Spleen (tissue), 11 donors: ENCODE data around the gene SORCS2. TPM values are rescaled to one million over a fixed set of nuclear protein-coding genes. Genes with fewer than 3 reads are reported as not detected.

Experiments used
- DNase-seq: peaks from one replicate; pipeline ENCODE4 v3.0.0-alpha.2; 2020
- H3K27ac ChIP-seq, 8 donors: fragments of 200-600 bp; sonication (generic) in 7 of 8; 1 replicate in 4 of 8; 2 replicates in 4 of 8; pipeline versions ENCODE4 v1.5.0 to v1.8.0; 2016 to 2021; ENCODE audit warnings: inconsistent platforms in 4 of 8, mild to moderate bottlenecking in 4 of 8, moderate library complexity in 1 of 8
- H3K27me3 ChIP-seq, 7 donors: fragments of 200-600 bp; sonication (generic) in 6 of 7; replicated peaks in 1 of 7; 1 replicate in 4 of 7; 2 replicates in 3 of 7; pipeline versions ENCODE4 v1.5.0 to v1.8.0; 2016 to 2021; ENCODE audit warnings: inconsistent platforms in 3 of 7, mild to moderate bottlenecking in 1 of 7
- H3K36me3 ChIP-seq, 6 donors: fragments of 200-600 bp; sonication (generic) in 5 of 6; 1 replicate in 4 of 6; 2 replicates in 2 of 6; pipeline versions ENCODE4 v1.5.0 to v1.8.0; 2016 to 2021; ENCODE audit warnings: inconsistent platforms in 2 of 6
- H3K4me1 ChIP-seq, 6 donors: fragments of 200-600 bp; sonication (generic) in 5 of 6; 1 replicate in 3 of 6; 2 replicates in 3 of 6; pipeline versions ENCODE4 v1.5.0 to v1.8.0; 2016 to 2021; ENCODE audit warnings: inconsistent platforms in 3 of 6
- H3K4me3 ChIP-seq, 8 donors: fragments of 200-600 bp; sonication (generic) in 7 of 8; 1 replicate in 4 of 8; 2 replicates in 4 of 8; pipeline versions ENCODE4 v1.5.0 to v1.8.0; 2016 to 2021; ENCODE audit warnings: inconsistent platforms in 4 of 8, mild to moderate bottlenecking in 4 of 8, moderate library complexity in 2 of 8
- H3K9me3 ChIP-seq, 8 donors: fragments of 200-600 bp; sonication (generic) in 7 of 8; 1 replicate in 4 of 8; 2 replicates in 4 of 8; pipeline versions ENCODE4 v1.5.0 to v1.8.0; 2016 to 2021; ENCODE audit warnings: inconsistent platforms in 4 of 8
- CTCF ChIP-seq, 11 experiments: fragments of 200-600 bp in 7 of 11; fragments of 450-650 bp in 4 of 11; sonication (generic) in 4 of 11; IDR thresholded peaks in 8 of 11; conservative IDR thresholded peaks in 3 of 11; 1 replicate in 7 of 11; 2 replicates in 4 of 11; pipeline versions ENCODE4 v1.4.0 to v1.8.0; 2016 to 2021; ENCODE audit warnings: antibody characterized with exemption in 11 of 11, inconsistent platforms in 4 of 11, mild to moderate bottlenecking in 1 of 11
- POLR2A ChIP-seq, 3 donors: fragments of 450-650 bp; IDR thresholded peaks; one replicate each; pipeline ENCODE4 v1.5.1; 2017; ENCODE audit warnings: antibody characterized with exemption in 3 of 3, mild to moderate bottlenecking in 1 of 3
- POLR2AphosphoS5 ChIP-seq, 3 donors: sonication (generic); formaldehyde crosslinking; IDR thresholded peaks; one replicate each; pipeline ENCODE4 v1.5.1; 2017; ENCODE audit warnings: antibody characterized with exemption in 3 of 3
- WGBS, 5 donors: extraction: QIAGEN DNeasy Blood & Tissue Kit in 3 of 5; methylation state at CpG; one replicate each; pipeline versions ENCODE4 v1.1.5 to v1.1.7; 2013 to 2018; 5-methylcytosine and 5-hydroxymethylcytosine counted together
- intact Hi-C: fragments of 100-400 bp; cut with DNase I; formaldehyde crosslinking; loops from one replicate; pipeline ENCODE4 v1.15.0; 2023; ENCODE audit warnings: low total_unique reads
- polyA plus RNA-seq, 3 donors: library from polyadenylated mRNA; stranded (reverse); fragments of 200-250 nt; gene quantifications; one replicate each; pipeline ENCODE4 v1.2.1, GENCODE V29; 2013
- total RNA-seq, 7 donors: library from RNA; depleted of rRNA in 3 of 7; stranded (reverse); fragments of >200 nt in 3 of 7; fragmentation: NEBNext Ultra II Directional in 4 of 7; extraction: Animal tissue kit (Norgen Biotek cat#: 25700) in 4 of 7; gene quantifications; one replicate each; pipeline versions ENCODE4 v1.1.0 to v1.2.1, GENCODE V29; 2016 to 2021
- donor health status: healthy with polysubstance abuse.
- donor health status: DM: no; HTN: no; CAD: no; lungs with moderate emphysema.
- donor health status: DM: no; HTN: no; CAD: no.
- donor health status: Bipolar disorder and iron deficiency.
- donor health status: healthy.
- donor health status: DM: no; HTN: no; CAD: no.
- donor health status: DM: yes; HTN: yes; CAD: no.

Gene SORCS2
- total and polyA plus RNA-seq, 10 donors, result 0.33 to 1.6 (median 0.60) TPM

DNA sequence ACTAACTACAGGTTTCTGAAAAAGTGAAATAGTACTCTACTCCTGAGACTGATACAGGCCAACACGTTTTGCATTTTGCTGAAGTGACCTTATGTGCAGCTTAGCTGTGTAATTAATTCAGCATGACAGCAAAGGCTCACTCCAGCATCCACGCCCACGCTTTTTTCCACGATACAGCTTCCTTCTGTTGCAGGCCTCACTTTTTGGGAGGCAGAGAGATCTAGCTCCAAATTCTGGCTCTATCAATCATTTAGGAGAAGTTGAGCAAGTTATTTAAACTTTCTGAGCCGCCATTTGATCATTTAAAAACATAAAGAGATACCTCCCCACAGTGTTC lies 587.1 kb downstream of the SORCS2 start:
- no peaks in the 10 kb centered on the region for H3K9me3 ChIP-seq
- peak; percentile 12 for DNase-seq
- H3K4me1 ChIP-seq, result peaks cover 5 to 40% (median 22%) of the 10 kb centered on the region in 6 donors
- TF ChIP-seq CTCF (IDR thresholded peaks at IDR 0.05 in 8 of 11, conservative IDR thresholded peaks at IDR 0.05 in 3 of 11) (no peak), POLR2AphosphoS5 (IDR thresholded peaks at IDR 0.05) (no peak), POLR2A (IDR thresholded peaks at IDR 0.05) (no peak)
- H3K36me3 ChIP-seq, result peaks cover 0 to 42% (median 4%) of the 10 kb centered on the region in 6 donors
- 57 to 80% (median 74%) methylated on average over 5 of the region's 5 CpGs for WGBS, 5 donors
- peak overlapping the region in 1 of 8 donors; percentile 29 for H3K4me3 ChIP-seq
- H3K27ac ChIP-seq, result peak overlapping the region in 6 of 8 donors; percentile 36 to 78 (median 72)
- no peaks in the 10 kb centered on the region for H3K27me3 ChIP-seq
- intact Hi-C loops, result no loop called here

DNA sequence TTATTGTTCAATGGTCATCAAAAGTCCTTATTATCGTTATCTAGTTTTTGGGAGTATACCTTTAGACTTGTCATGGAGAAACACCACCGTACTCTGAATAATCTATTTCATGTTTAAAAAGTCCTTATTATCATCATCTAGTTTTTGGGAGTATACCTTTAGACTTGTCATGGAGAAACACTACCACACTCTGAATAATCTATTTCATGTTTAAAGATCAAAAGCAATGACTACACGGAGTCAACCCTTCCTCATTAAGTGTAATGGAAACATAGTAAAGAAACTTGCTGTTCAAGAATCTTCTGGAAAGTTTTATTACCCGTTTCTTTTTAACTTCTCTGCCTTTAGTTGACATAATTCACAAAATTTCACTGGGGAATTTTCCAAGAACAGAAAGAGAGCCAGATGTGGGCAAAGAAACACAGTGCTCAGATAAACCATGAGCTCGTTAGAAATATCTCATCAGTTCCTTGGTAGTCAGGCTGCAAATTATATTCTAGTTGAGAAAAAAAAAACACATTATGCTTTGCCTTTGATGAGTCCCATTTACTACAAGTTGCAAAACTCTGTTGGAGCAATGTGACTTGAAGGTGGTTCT lies 588.5 kb downstream of the SORCS2 start:
- intact Hi-C loops, result no loop called here
- peaks cover 5 to 40% (median 22%) of the 10 kb centered on the region in 6 donors for H3K4me1 ChIP-seq
- H3K4me3 ChIP-seq, result no peak overlapping the region
- 75 to 78% (median 77%) methylated on average over 5 of the region's 5 CpGs for WGBS, 5 donors
- H3K27ac ChIP-seq, result peak overlapping the region in 6 of 8 donors; percentile 36 to 78 (median 62)
- DNase-seq, result no peak
- H3K36me3 ChIP-seq, result peaks cover 0 to 47% (median 4%) of the 10 kb centered on the region in 6 donors
- no peaks in the 10 kb centered on the region for H3K27me3 ChIP-seq
- TF ChIP-seq POLR2A (IDR thresholded peaks at IDR 0.05), result no peak
- no peak for TF ChIP-seq CTCF (IDR thresholded peaks at IDR 0.05 in 8 of 11, conservative IDR thresholded peaks at IDR 0.05 in 3 of 11)
- no peak for TF ChIP-seq POLR2AphosphoS5 (IDR thresholded peaks at IDR 0.05)
- H3K9me3 ChIP-seq, result no peaks in the 10 kb centered on the region

DNA sequence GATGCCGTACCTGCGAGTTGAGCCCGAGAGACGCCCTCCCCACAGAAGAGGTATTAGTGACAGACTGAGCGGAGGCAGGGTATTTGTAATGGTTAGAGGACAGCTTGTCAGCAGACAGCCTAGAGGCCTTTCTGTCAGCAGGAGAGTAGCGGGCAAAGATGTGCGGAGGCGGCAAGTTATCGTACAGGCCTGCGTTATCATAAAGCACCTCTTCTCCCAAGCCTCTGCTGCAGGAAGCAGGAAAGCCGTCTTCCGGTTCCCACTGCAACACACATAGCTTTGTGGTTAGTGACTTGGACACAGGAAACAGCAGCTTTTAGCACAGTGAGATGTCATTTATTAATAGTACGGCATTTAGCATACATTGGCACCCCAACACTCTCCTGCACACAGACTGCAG lies 589.0 kb downstream of the SORCS2 start:
- Histone ChIP-seq H3K36me3 (peaks cover 0 to 47% (median 4%) of the 10 kb centered on the region in 6 donors), H3K4me3 (no peak overlapping the region), H3K4me1 (peaks cover 5 to 40% (median 22%) of the 10 kb centered on the region in 6 donors), H3K9me3 (no peaks in the 10 kb centered on the region), H3K27me3 (no peaks in the 10 kb centered on the region), H3K27ac (peak overlapping the region in 6 of 8 donors; percentile 22 to 78 (median 50))
- intact Hi-C loops, result no loop called here
- 24 to 40% (median 34%) methylated on average over 11 to 13 of the region's 13 CpGs for WGBS, 5 donors
- TF ChIP-seq CTCF (IDR thresholded peaks at IDR 0.05 in 8 of 11, conservative IDR thresholded peaks at IDR 0.05 in 3 of 11) (no peak), POLR2A (IDR thresholded peaks at IDR 0.05) (no peak), POLR2AphosphoS5 (IDR thresholded peaks at IDR 0.05) (peak in 1 of 3 donors; percentile 48)
- peak; percentile 65 for DNase-seq

GRCh38 chr4:7781993-7782392 lies 589.7 kb downstream of the SORCS2 start:
- TF ChIP-seq CTCF (IDR thresholded peaks at IDR 0.05 in 8 of 11, conservative IDR thresholded peaks at IDR 0.05 in 3 of 11) (no peak), POLR2AphosphoS5 (IDR thresholded peaks at IDR 0.05) (no peak), POLR2A (IDR thresholded peaks at IDR 0.05) (no peak)
- DNase-seq, result peak; percentile 59
- intact Hi-C loops, result no loop called here
- peaks cover 0 to 44% (median 4%) of the 10 kb centered on the region in 6 donors for H3K36me3 ChIP-seq
- H3K27me3 ChIP-seq, result no peaks in the 10 kb centered on the region
- H3K4me1 ChIP-seq, result peaks cover 5 to 40% (median 22%) of the 10 kb centered on the region in 6 donors
- no peak overlapping the region for H3K4me3 ChIP-seq
- peak overlapping the region in 6 of 8 donors; percentile 22 to 78 (median 51) for H3K27ac ChIP-seq
- 75 to 87% (median 83%) methylated on average over 17 of the region's 17 CpGs for WGBS, 5 donors
- H3K9me3 ChIP-seq, result no peaks in the 10 kb centered on the region
